Natural killer cell treated with Interleukin-12 subunit alpha and Interleukin-12 subunit beta and Interleukin-15 and Interleukin-18, amount 100 ng/mL, for 72 hours (primary cell): Measurements from ENCODE around the gene IBTK. TPM values are rescaled to one million over a fixed set of nuclear protein-coding genes. Genes with fewer than 3 reads are reported as not detected.
"Not testable (repeated sequence)": the region's sequence is repeated elsewhere in the genome, so short reads cannot be mapped to it uniquely, and the experiment has no call there.

ENCODE experiments used
- ATAC-seq, 2 donors: fragments of 150-1000 bp; cut with Tn5 transposase in 1 of 2; sonication (Bioruptor Pico), chemical (Tn5 transposase) in 1 of 2; 2 replicates each; pipeline ENCODE4 v1.10.0; 2021
- DNase-seq: peaks from one replicate; pipeline ENCODE4 v3.0.0; 2022; ENCODE audit warnings: low spot score
- H3K27ac Mint-ChIP-seq, 2 donors: 1 replicate in 1 of 2; 2 replicates in 1 of 2; pipeline ENCODE4 v1.8.0; 2022; ENCODE audit warnings: mixed read lengths in 2 of 2, mild to moderate bottlenecking in 1 of 2, moderate library complexity in 1 of 2
- H3K27me3 Mint-ChIP-seq, 2 donors: 1 replicate in 1 of 2; 2 replicates in 1 of 2; pipeline ENCODE4 v1.8.0; 2022; ENCODE audit warnings: mixed read lengths in 2 of 2
- H3K36me3 Mint-ChIP-seq: one replicate; pipeline ENCODE4 v1.8.0; 2022; ENCODE audit warnings: mixed read lengths
- H3K4me1 Mint-ChIP-seq, 2 donors: 1 replicate in 1 of 2; 2 replicates in 1 of 2; pipeline ENCODE4 v1.8.0; 2022; ENCODE audit warnings: low read depth in 2 of 2, mixed read lengths in 2 of 2, mild to moderate bottlenecking in 1 of 2
- H3K4me3 Mint-ChIP-seq: one replicate; pipeline ENCODE4 v1.8.0; 2022; ENCODE audit warnings: mixed read lengths
- H3K9me3 Mint-ChIP-seq: 2 replicates; pipeline ENCODE4 v1.8.0; 2022; ENCODE audit warnings: mixed read lengths
- total RNA-seq, 2 donors: library from RNA; stranded (reverse); gene quantifications; one replicate each; pipeline ENCODE4 v1.2.3, GENCODE V29; 2022

Gene IBTK, protein sequence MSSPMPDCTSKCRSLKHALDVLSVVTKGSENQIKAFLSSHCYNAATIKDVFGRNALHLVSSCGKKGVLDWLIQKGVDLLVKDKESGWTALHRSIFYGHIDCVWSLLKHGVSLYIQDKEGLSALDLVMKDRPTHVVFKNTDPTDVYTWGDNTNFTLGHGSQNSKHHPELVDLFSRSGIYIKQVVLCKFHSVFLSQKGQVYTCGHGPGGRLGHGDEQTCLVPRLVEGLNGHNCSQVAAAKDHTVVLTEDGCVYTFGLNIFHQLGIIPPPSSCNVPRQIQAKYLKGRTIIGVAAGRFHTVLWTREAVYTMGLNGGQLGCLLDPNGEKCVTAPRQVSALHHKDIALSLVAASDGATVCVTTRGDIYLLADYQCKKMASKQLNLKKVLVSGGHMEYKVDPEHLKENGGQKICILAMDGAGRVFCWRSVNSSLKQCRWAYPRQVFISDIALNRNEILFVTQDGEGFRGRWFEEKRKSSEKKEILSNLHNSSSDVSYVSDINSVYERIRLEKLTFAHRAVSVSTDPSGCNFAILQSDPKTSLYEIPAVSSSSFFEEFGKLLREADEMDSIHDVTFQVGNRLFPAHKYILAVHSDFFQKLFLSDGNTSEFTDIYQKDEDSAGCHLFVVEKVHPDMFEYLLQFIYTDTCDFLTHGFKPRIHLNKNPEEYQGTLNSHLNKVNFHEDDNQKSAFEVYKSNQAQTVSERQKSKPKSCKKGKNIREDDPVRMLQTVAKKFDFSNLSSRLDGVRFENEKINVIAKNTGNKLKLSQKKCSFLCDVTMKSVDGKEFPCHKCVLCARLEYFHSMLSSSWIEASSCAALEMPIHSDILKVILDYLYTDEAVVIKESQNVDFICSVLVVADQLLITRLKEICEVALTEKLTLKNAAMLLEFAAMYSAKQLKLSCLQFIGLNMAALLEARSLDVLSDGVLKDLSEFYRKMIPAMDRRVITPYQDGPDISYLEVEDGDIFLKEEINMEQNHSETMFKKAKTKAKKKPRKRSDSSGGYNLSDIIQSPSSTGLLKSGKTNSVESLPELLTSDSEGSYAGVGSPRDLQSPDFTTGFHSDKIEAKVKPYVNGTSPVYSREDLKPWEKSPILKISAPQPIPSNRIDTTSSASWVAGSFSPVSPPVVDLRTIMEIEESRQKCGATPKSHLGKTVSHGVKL (N-terminal part only)
- 10 to 100 TPM; 34.3 to 37.1 TPM for total RNA-seq

DNA sequence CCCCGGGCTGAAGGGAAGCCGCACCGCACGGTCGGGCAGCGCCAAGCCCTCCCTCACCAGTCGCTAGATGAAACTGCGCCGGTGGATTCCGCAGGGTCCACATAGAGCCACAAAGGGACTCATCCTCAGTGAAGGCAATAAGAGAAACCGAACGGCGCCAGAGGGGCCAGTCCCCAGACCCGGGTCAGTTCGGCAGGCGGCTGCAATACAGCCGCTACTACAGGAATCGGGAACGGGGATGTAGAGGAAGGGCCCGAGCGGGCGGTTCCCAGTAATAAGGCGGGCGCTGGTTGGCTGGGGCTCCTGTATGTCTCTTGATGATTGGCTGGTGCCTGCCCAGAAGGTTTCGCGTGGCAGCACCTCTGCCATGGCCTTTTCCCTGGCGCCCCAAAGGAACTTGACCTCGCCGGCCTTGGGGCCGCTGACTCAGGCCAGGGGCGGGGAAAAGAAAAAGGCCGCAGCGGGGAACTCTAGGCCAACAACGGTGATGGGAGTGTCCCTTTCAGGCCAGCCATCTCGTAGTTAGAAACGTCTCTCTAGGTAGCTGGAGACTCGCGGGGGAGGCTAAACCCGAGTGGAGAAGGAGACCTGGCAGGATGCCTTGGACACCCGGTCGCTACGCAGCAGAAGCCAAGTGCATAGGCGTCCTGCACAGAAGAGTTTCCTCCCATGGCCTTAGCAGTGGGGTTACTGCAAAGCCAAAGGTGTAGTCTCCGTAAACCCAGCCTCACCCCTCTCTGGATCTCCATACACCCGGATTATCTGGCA is at the start of gene IBTK:
IBTK (minus strand) TSS at position 240 of the 768 bp plus-strand sequence. CDS start 7,258 bp downstream, outside the sequence.
- peak; percentile 94 for DNase-seq
- peak within 1 kb of the TSS; percentile 94 to 97 for H3K27ac Mint-ChIP-seq

DNA sequence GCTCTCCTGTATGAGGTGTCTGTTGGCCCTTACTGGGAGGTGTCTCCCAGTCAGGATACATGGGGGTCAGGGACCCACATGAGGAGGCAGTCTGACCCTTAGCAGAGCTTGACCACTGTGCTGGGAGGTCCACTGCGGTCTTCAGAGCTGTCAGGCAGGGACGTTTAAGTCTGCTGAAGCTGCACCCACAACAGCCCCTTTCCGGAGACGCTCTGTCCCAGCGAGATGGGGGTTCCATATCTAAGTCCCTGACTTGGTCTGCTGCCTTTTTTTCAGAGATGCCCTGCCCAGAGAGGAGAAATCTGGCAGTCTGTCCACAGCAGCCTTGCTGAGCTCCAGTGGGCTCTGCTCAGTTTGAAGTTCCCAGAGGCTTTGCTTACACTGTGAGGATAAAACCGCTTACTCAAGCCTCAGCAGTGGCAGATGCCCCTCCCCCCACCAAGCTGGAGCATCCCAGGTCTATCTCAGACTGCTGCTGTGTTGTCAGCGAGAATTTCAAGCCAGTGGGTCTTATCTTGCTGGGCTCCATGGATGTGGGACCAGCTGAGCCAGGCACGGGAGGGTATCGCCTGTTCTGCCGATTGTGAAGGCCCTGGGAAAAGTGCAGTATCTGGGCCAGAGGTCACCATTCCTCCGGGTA is 36.3 kb upstream of the IBTK start:
- Mint-ChIP-seq H3K9me3 (peaks cover 3% of the 10 kb centered on the region), H3K27ac (no peak overlapping the region)
- DNase-seq = no peak

More for the DNA sequence above, at the start of gene IBTK:
- Mint-ChIP-seq H3K27me3 (no peaks in the 10 kb centered on the region), H3K36me3 (no peaks in the 10 kb centered on the region), H3K4me1 (peaks cover 26 to 36% of the 10 kb centered on the region in 2 donors), H3K4me3 (peak within 1 kb of the TSS; percentile 95), H3K9me3 (no peaks in the 10 kb centered on the region)
- ATAC-seq = peak; percentile 95 to 98

DNA sequence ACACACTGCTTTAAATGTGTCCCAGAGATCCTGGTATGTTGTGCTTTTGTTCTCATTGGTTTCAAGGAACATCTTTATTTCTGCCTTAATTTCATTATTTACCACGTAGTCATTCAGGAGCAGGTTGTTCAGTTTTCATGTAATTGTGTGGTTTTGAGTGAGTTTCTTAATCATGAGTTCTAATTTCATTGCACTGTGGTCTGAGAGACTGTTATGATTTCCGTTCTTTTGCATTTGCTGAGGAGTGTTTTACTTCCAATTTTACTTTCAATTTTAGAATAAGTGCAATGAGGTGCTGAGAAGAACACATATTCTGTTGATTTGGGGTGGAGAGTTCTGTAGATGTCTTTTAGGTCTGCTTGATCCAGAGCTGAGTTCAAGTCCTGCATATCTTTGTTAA is 34.0 kb upstream of the IBTK start:
- H3K36me3 Mint-ChIP-seq, H3K27me3 Mint-ChIP-seq, DNase-seq, ATAC-seq, H3K9me3 Mint-ChIP-seq: not testable (repeated sequence)
- H3K27ac Mint-ChIP-seq = peak overlapping the region; percentile 77 to 84
- peaks cover 18 to 38% of the 10 kb centered on the region in 2 donors for H3K4me1 Mint-ChIP-seq
- H3K4me3 Mint-ChIP-seq = peak overlapping the region; percentile 83

More for the DNA sequence above, 36.3 kb upstream of the IBTK start:
- peaks cover 18 to 38% of the 10 kb centered on the region in 2 donors for H3K4me1 Mint-ChIP-seq
- ATAC-seq = no peak
- no peak overlapping the region for H3K4me3 Mint-ChIP-seq
- H3K27me3 Mint-ChIP-seq = peaks cover 0 to 2% of the 10 kb centered on the region in 2 donors
- H3K36me3 Mint-ChIP-seq = peaks cover 5% of the 10 kb centered on the region

DNA sequence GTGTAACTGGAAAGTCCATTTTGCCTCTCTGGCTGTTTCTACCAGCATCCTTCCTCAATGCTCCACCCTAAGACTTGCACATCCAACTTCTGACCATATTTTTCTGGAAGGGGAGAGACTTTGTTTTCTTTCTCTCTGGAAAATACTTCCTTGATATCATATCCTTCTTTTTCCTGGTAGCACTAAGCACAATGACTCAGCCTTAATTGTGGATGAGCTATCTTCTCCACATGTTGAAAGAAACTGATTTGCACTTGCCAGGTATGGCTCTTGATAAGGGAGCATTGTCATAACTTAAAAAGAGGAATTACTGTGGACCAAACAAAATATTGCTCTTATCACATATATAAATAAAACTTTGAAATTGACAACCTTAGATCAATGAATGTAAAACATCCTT is 30.1 kb upstream of the IBTK start:
- peaks cover 3% of the 10 kb centered on the region for H3K9me3 Mint-ChIP-seq
- H3K27me3 Mint-ChIP-seq = no peaks in the 10 kb centered on the region
- H3K4me3 Mint-ChIP-seq = no peak overlapping the region
- peaks cover 13 to 24% of the 10 kb centered on the region in 2 donors for H3K4me1 Mint-ChIP-seq
- no peak for ATAC-seq
- DNase-seq = no peak
- no peak overlapping the region for H3K27ac Mint-ChIP-seq
- peaks cover 5% of the 10 kb centered on the region for H3K36me3 Mint-ChIP-seq

- Mint-ChIP-seq H3K36me3 (no peaks in the 10 kb centered on the region), H3K4me3 (no peak overlapping the region), H3K27me3 (no peaks in the 10 kb centered on the region), H3K4me1 (peaks cover 0 to 6% of the 10 kb centered on the region in 2 donors), H3K9me3 (no peaks in the 10 kb centered on the region), H3K27ac (peak overlapping the region in 1 of 2 donors; percentile 14)
- no peak for ATAC-seq
- no peak for DNase-seq
These were observed 28.1 kb upstream of the IBTK start for GRCh38 chr6:82275686-82276085.

GRCh38 chr6:82273295-82273694 is 25.8 kb upstream of the IBTK start:
- Mint-ChIP-seq H3K9me3 (no peaks in the 10 kb centered on the region), H3K27me3 (no peaks in the 10 kb centered on the region), H3K4me1 (no peaks in the 10 kb centered on the region), H3K27ac (no peak overlapping the region), H3K36me3 (no peaks in the 10 kb centered on the region), H3K4me3 (no peak overlapping the region)
- DNase-seq (no peak), ATAC-seq (no peak)

GRCh38 chr6:82270881-82271635 is 23.5 kb upstream of the IBTK start:
- no peak for ATAC-seq
- no peak overlapping the region for H3K27ac Mint-ChIP-seq
- DNase-seq = no peak
- H3K36me3 Mint-ChIP-seq = no peaks in the 10 kb centered on the region
- no peak overlapping the region for H3K4me3 Mint-ChIP-seq
- no peaks in the 10 kb centered on the region for H3K27me3 Mint-ChIP-seq
- no peaks in the 10 kb centered on the region for H3K4me1 Mint-ChIP-seq
- H3K9me3 Mint-ChIP-seq = no peaks in the 10 kb centered on the region

DNA sequence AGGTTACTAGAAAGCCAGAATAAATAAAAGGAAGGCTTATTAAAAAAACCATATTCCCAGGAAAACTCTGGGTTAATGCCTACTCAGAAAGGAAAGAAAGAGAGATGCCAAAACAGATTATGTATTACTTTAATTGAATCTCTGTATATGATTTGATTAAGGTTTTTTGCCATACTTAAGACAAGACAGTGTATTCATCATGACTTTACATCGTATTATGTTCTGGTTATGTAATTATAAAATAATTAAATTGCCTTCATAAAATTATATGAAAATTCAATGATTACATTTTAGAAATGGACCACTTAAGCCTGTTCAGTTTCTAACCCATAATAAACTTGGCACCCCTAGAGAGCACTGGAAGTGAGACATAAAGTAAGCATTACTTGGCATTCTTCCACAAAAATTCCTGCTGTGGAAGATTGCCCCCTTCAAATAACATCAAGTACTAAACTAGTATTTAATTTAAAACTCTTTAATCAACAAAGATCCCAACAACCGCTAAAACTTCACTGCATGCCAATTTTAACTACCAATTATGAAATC is 20.8 kb upstream of the IBTK start:
- no peak overlapping the region for H3K27ac Mint-ChIP-seq
- H3K36me3 Mint-ChIP-seq = no peaks in the 10 kb centered on the region
- H3K4me1 Mint-ChIP-seq = no peaks in the 10 kb centered on the region
- DNase-seq (no peak), ATAC-seq (no peak)
- H3K9me3 Mint-ChIP-seq = no peaks in the 10 kb centered on the region
- H3K4me3 Mint-ChIP-seq = no peak overlapping the region
- H3K27me3 Mint-ChIP-seq = no peaks in the 10 kb centered on the region

GRCh38 chr6:82264824-82265223 is 17.3 kb upstream of the IBTK start:
- ATAC-seq = no peak
- H3K36me3 Mint-ChIP-seq = no peaks in the 10 kb centered on the region
- DNase-seq = no peak
- no peaks in the 10 kb centered on the region for H3K4me1 Mint-ChIP-seq
- no peak overlapping the region for H3K27ac Mint-ChIP-seq
- H3K4me3 Mint-ChIP-seq = no peak overlapping the region
- no peaks in the 10 kb centered on the region for H3K9me3 Mint-ChIP-seq
- peaks cover 0 to 6% of the 10 kb centered on the region in 2 donors for H3K27me3 Mint-ChIP-seq

- no peak overlapping the region for H3K4me3 Mint-ChIP-seq
- no peak for ATAC-seq
- H3K9me3 Mint-ChIP-seq = no peaks in the 10 kb centered on the region
- no peak overlapping the region for H3K27ac Mint-ChIP-seq
- peaks cover 0 to 6% of the 10 kb centered on the region in 2 donors for H3K27me3 Mint-ChIP-seq
- no peaks in the 10 kb centered on the region for H3K36me3 Mint-ChIP-seq
- no peaks in the 10 kb centered on the region for H3K4me1 Mint-ChIP-seq
- no peak for DNase-seq
These were observed 16.8 kb upstream of the IBTK start for GRCh38 chr6:82264321-82264720.

- Mint-ChIP-seq H3K9me3 (no peaks in the 10 kb centered on the region), H3K27me3 (peaks cover 0 to 6% of the 10 kb centered on the region in 2 donors), H3K27ac (no peak overlapping the region), H3K4me3 (no peak overlapping the region), H3K36me3 (no peaks in the 10 kb centered on the region), H3K4me1 (no peaks in the 10 kb centered on the region)
- DNase-seq (no peak), ATAC-seq (peak in 1 of 2 donors; percentile 6)
These were observed 16.4 kb upstream of the IBTK start for GRCh38 chr6:82263916-82264315.
